DMS53 (cell line): ENCODE data around the gene SPINT4.

Experiments
- DNase-seq: peaks from one replicate; lab custom pipeline; 2025; lab: John Stamatoyannopoulos, UW

SPINT4 gene

GRCh38 chr20:45765307-45765875 lies 43.2 kb downstream of the SPINT4 start:
- no peak for DNase-seq

DNA sequence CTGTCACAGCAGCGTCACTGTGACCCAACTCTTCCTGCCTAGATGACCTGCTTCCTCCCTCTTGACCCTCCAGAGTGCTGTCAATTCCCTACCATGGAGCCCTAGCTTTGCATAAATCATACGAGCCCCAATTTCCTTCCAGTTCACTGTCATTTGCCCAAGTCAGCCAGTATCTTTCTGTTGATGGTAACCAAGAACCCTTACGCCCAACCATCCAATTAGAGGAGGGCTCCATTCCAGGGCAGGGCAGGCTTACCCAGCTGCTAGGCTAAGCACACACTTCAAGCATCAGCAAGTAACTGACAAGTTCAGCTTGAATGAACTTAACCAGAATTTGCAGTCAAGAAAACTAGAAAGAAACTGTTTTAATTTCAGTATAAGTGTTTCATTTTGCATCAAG lies 43.8 kb downstream of the SPINT4 start:
- DNase-seq: no peak

- no peak for DNase-seq
Observed at GRCh38 chr20:45768479-45768878, 46.3 kb downstream of the SPINT4 start.

GRCh38 chr20:45771182-45771759 lies 49.1 kb downstream of the SPINT4 start:
- DNase-seq: peak; percentile 91

DNA sequence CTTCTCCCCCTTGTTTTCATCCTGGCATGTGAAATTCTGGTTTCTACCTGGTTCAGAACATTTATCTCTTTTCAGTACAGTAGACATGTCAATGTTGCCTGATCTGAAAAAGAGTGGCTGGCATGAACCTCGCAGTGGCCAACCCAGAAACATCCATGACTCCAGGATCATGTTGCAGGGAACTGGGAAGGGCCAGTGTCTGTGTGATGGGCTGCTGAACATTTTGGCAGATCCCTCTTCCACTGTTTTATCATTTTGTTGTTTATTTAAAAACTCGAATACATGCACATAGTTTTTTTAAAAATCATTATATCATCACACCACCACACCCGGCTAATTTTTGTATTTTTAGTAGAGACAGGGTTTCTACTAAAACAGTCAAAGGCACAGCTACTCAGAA lies 50.5 kb downstream of the SPINT4 start:
- DNase-seq: no peak

DNA sequence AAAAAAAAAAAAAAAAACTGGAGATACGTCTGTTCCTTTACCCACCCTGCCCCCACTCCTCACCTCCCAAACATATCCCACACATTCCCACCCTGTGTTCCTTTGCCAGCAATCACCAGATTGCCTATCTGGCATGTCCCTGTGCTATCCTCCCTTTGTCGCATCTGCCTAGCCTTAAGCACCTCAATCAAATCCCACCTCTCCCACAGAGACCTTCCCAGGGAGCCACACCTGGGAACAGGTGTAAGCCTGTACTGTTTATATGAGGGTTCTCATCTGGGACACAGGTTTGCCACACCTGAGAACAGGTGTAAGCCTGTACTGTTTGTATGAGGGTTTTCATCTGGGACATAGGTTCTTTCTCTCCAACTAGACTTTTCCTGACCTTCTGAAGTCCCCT lies 52.8 kb downstream of the SPINT4 start:
- no peak for DNase-seq

- DNase-seq: no peak
Observed at GRCh38 chr20:45775411-45775810, 53.3 kb downstream of the SPINT4 start.
